Measurements from ENCODE around the gene ST7.

GRCh38 chr7:117096942-117097341 lies 143.6 kb downstream of the ST7 start:
- TF ChIP-seq GATA3 (IDR thresholded peaks at IDR 0.05; ENCODE audit: low read depth, low read length), result no peak
- no peak for TF ChIP-seq GATA2 (IDR thresholded peaks at IDR 0.05; ENCODE audit: low read depth, low read length)

Measured in SH-SY5Y (cell line).